Fibroblast of lung (primary cell): ENCODE data around the gene SUCLG1. TPM values are rescaled to one million over a fixed set of nuclear protein-coding genes. Genes with fewer than 3 reads are reported as not detected.

Source experiments
- DNase-seq, 2 donors: peaks; one replicate each; pipeline versions ENCODE4 v3.0.0 to v3.0.0-alpha.2; 2010; ENCODE audit warnings: low read depth in 2 of 2
- H2AFZ ChIP-seq: 2 replicates; pipeline ENCODE4 v1.5.1; 2012; ENCODE audit warnings: low read length, control low read depth, inconsistent platforms
- H3K27ac ChIP-seq: 2 replicates; pipeline ENCODE4 v1.5.1; 2011; ENCODE audit warnings: low read length, control low read depth; ENCODE audit not compliant: insufficient read depth
- H3K27me3 ChIP-seq: 2 replicates; pipeline ENCODE4 v1.5.1; 2011; ENCODE audit warnings: mild to moderate bottlenecking, low read length; ENCODE audit not compliant: control insufficient read depth, insufficient read depth
- H3K36me3 ChIP-seq: 2 replicates; pipeline ENCODE4 v1.5.1; 2011; ENCODE audit warnings: low read length; ENCODE audit not compliant: control insufficient read depth, insufficient read depth
- H3K4me1 ChIP-seq: 2 replicates; pipeline ENCODE4 v1.5.1; 2011; ENCODE audit warnings: low read length; ENCODE audit not compliant: control insufficient read depth, insufficient read depth; ENCODE audit errors: extremely low read depth
- H3K4me2 ChIP-seq: 2 replicates; pipeline ENCODE4 v1.5.1; 2011; ENCODE audit warnings: low read length, control low read depth; ENCODE audit not compliant: insufficient read depth; ENCODE audit errors: extremely low read depth
- H3K4me3 ChIP-seq, 4 experiments: fragments of 200-600 bp in 1 of 4; sonication (generic) in 1 of 4; replicated peaks in 1 of 4; 2 replicates each; pipeline ENCODE4 v1.5.1; 2011 to 2016; ENCODE audit warnings: low read length in 4 of 4, low read depth in 3 of 4, mild to moderate bottlenecking in 3 of 4, control low read depth in 2 of 4, inconsistent platforms in 1 of 4, mixed read lengths in 1 of 4; ENCODE audit not compliant: insufficient read depth in 1 of 4; ENCODE audit errors: control extremely low read depth in 1 of 4
- H3K79me2 ChIP-seq: 2 replicates; pipeline ENCODE4 v1.5.1; 2012; ENCODE audit warnings: mild to moderate bottlenecking, low read length, inconsistent platforms; ENCODE audit not compliant: control insufficient read depth, insufficient read depth
- H3K9ac ChIP-seq: 2 replicates; pipeline ENCODE4 v1.5.1; 2011; ENCODE audit warnings: mild to moderate bottlenecking, low read length, control low read depth; ENCODE audit not compliant: insufficient read depth
- H3K9me3 ChIP-seq: 2 replicates; pipeline ENCODE4 v1.5.1; 2012; ENCODE audit warnings: low read depth, low read length; ENCODE audit not compliant: control insufficient read depth, insufficient read depth
- H4K20me1 ChIP-seq: 2 replicates; pipeline ENCODE4 v1.5.1; 2011; ENCODE audit warnings: low read length; ENCODE audit not compliant: control insufficient read depth, insufficient read depth; ENCODE audit errors: extremely low read depth
- EZH2 ChIP-seq: IDR thresholded peaks from 2 replicates; pipeline ENCODE4 v1.5.1; 2012; ENCODE audit warnings: low read length, control low read depth, mild to moderate bottlenecking; ENCODE audit errors: missing control alignments
- polyA plus RNA-seq, 2 donors: library from polyadenylated mRNA; depleted of rRNA in 1 of 2; stranded (reverse) in 1 of 2; unstranded in 1 of 2; fragments of >200 nt; gene quantifications; 2 replicates each; pipeline ENCODE4 v1.2.1, GENCODE V29; 2011 to 2012; ENCODE audit warnings: missing spikeins in 1 of 2
- total RNA-seq: library from RNA; depleted of rRNA; stranded (reverse); fragments of >200 nt; gene quantifications from 2 replicates; pipeline ENCODE4 v1.2.1, GENCODE V29; 2014
- TF ChIP-seq, protein P1 (sequence below), 2 donors: IDR thresholded peaks in 1 of 2; conservative IDR thresholded peaks in 1 of 2; 1 replicate in 1 of 2; 2 replicates in 1 of 2; pipeline ENCODE4 v1.5.1; 2011 to 2012; ENCODE audit warnings: low read length in 2 of 2, control low read depth in 1 of 2, inconsistent platforms in 1 of 2, low read depth in 1 of 2, mild to moderate bottlenecking in 1 of 2

The SUCLG1 gene
- total and polyA plus RNA-seq, 2 donors (not counting 1 experiment from before 2014, with no cell fraction given) = 50.0 to 63.1 TPM

DNA sequence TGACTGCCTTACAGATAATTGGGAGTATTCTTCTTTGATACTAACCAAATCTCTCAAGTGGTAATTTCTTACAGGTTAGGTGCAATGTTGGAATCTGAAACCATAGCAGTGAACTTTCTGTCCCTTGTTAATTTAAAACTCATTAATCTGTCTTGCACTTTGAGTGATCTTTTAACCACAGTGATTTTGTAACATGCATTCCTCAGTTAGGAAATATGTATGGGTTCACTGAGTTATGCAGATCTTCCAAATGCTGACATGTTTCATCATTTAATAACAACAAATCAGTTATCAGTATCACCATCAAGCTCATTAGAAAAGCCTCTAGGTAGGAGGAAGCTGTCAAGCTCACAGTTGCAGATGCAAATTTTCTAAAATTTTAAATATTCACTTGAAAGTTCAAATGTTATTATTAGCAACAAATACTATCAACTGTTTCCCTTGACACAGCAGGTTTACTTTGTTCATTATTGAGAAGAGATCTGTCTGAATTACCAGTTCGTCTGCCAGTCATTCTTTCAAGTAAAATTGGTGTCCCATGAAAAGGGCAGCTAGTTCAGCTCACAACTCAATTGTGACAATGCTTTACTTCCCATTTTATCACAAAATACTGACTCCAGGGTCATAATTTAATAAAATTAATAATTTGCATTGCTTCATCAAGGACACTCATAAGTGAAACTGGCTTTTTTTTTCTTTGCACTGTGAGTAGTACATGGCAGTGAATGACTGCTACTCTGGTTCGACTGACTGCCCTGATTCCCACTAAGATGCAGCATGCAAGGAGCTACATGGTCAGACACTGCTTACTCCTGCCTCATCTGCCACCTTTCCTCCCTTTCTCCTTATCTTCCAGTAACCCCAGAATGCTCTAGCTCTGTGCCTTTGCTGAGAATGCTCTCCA is 31.6 kb downstream of the SUCLG1 start:
- H3K4me1 ChIP-seq = peaks cover 2% of the 10 kb centered on the region
- no peaks in the 10 kb centered on the region for H3K9me3 ChIP-seq
- H3K4me2 ChIP-seq = no peak overlapping the region
- H3K27ac ChIP-seq = no peak overlapping the region
- peak; percentile 57 to 72 for DNase-seq
- no peaks in the 10 kb centered on the region for H3K79me2 ChIP-seq
- no peak overlapping the region for H3K9ac ChIP-seq
- no peak overlapping the region for H2AFZ ChIP-seq
- no peak overlapping the region for H3K4me3 ChIP-seq
- TF ChIP-seq, protein P1, sequence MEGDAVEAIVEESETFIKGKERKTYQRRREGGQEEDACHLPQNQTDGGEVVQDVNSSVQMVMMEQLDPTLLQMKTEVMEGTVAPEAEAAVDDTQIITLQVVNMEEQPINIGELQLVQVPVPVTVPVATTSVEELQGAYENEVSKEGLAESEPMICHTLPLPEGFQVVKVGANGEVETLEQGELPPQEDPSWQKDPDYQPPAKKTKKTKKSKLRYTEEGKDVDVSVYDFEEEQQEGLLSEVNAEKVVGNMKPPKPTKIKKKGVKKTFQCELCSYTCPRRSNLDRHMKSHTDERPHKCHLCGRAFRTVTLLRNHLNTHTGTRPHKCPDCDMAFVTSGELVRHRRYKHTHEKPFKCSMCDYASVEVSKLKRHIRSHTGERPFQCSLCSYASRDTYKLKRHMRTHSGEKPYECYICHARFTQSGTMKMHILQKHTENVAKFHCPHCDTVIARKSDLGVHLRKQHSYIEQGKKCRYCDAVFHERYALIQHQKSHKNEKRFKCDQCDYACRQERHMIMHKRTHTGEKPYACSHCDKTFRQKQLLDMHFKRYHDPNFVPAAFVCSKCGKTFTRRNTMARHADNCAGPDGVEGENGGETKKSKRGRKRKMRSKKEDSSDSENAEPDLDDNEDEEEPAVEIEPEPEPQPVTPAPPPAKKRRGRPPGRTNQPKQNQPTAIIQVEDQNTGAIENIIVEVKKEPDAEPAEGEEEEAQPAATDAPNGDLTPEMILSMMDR (conservative IDR thresholded peaks at IDR 0.05 in 1 of 2, IDR thresholded peaks at IDR 0.05 in 1 of 2; ENCODE audit: low read depth in 1 of 2, low read length in 2 of 2) = no peak
- TF ChIP-seq EZH2 = no peak
- H3K36me3 ChIP-seq = peaks cover 8% of the 10 kb centered on the region
- no peaks in the 10 kb centered on the region for H4K20me1 ChIP-seq
- no peaks in the 10 kb centered on the region for H3K27me3 ChIP-seq

DNA sequence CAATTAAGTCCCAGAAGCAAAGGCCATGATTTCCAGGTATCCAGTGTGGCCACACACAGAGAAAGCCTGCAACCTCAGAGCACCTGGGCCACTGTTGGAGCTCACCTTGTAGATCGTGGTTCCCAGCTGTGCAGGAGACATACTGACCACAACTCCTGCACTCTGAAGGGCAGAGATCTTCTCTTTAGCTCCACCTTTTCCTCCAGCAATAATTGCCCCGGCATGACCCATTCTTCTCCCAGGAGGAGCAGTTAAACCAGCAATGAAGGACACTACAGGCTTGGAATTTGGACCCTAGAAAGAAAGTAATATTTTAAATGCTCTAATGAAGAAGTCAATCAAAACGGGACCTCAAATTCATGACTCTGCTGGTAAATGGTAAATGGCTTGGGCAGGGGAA is 33.8 kb downstream of the SUCLG1 start:
- Histone ChIP-seq H2AFZ (no peak overlapping the region), H3K9me3 (no peaks in the 10 kb centered on the region), H3K4me2 (no peak overlapping the region), H3K4me3 (no peak overlapping the region), H3K36me3 (peaks cover 5% of the 10 kb centered on the region), H3K27me3 (no peaks in the 10 kb centered on the region), H3K27ac (no peak overlapping the region), H4K20me1 (no peaks in the 10 kb centered on the region), H3K9ac (no peak overlapping the region), H3K79me2 (no peaks in the 10 kb centered on the region), H3K4me1 (peaks cover 2% of the 10 kb centered on the region)
- no peak for TF ChIP-seq EZH2
- TF ChIP-seq, protein P1 (conservative IDR thresholded peaks at IDR 0.05 in 1 of 2, IDR thresholded peaks at IDR 0.05 in 1 of 2; ENCODE audit: low read depth in 1 of 2, low read length in 2 of 2) = no peak
- DNase-seq = no peak

GRCh38 chr2:84424152-84424551 is 34.9 kb downstream of the SUCLG1 start:
- Histone ChIP-seq H2AFZ (no peak overlapping the region), H3K27ac (no peak overlapping the region), H3K4me1 (peaks cover 2% of the 10 kb centered on the region), H3K27me3 (no peaks in the 10 kb centered on the region), H3K79me2 (no peaks in the 10 kb centered on the region), H3K4me2 (no peak overlapping the region), H3K4me3 (no peak overlapping the region), H3K9ac (no peak overlapping the region), H3K9me3 (no peaks in the 10 kb centered on the region), H3K36me3 (no peaks in the 10 kb centered on the region), H4K20me1 (no peaks in the 10 kb centered on the region)
- TF ChIP-seq, protein P1 (conservative IDR thresholded peaks at IDR 0.05 in 1 of 2, IDR thresholded peaks at IDR 0.05 in 1 of 2; ENCODE audit: low read depth in 1 of 2, low read length in 2 of 2) = peak; percentile 20 to 57
- no peak for TF ChIP-seq EZH2
- DNase-seq = peak in 1 of 2 donors; percentile 33
